Mesendoderm (in vitro differentiated cells): Measurements from ENCODE around the gene ASPA. TPM values are rescaled to one million over a fixed set of nuclear protein-coding genes. Genes with fewer than 3 reads are reported as not detected.
"Not testable (repeated sequence)": the region's sequence is repeated elsewhere in the genome, so short reads cannot be mapped to it uniquely, and the experiment has no call there.

Source experiments
- DNase-seq: peaks from one replicate; pipeline ENCODE4 v3.0.0; 2013
- H2AK5ac ChIP-seq: 2 replicates; pipeline ENCODE4 v1.6.1; 2013; ENCODE audit warnings: low read length, inconsistent platforms
- H2BK120ac ChIP-seq: 2 replicates; pipeline ENCODE4 v1.6.1; 2013; ENCODE audit warnings: low read depth, mild to moderate bottlenecking, low read length, moderate library complexity, mixed read lengths
- H2BK15ac ChIP-seq: replicated peaks from 2 replicates; pipeline ENCODE4 v1.6.1; 2013; ENCODE audit warnings: low read depth, mild to moderate bottlenecking, moderate library complexity
- H2BK5ac ChIP-seq: 2 replicates; pipeline ENCODE4 v1.6.1; 2013; ENCODE audit warnings: low read length, inconsistent platforms
- H3K18ac ChIP-seq: 2 replicates; pipeline ENCODE4 v1.6.1; 2013; ENCODE audit warnings: mild to moderate bottlenecking, low read length, mixed read lengths
- H3K23ac ChIP-seq: one replicate; pipeline ENCODE4 v1.6.1; 2013; ENCODE audit warnings: low read length
- H3K27ac ChIP-seq: 2 replicates; pipeline ENCODE4 v1.5.1; 2013; ENCODE audit warnings: low read depth, mild to moderate bottlenecking, inconsistent platforms, low read length, moderate library complexity
- H3K27me3 ChIP-seq: 2 replicates; pipeline ENCODE4 v1.6.1; 2013; ENCODE audit warnings: low read length, control low read depth, mild to moderate bottlenecking, inconsistent platforms; ENCODE audit not compliant: insufficient read depth, poor library complexity
- H3K36me3 ChIP-seq: 2 replicates; pipeline ENCODE4 v1.6.1; 2013; ENCODE audit warnings: low read length, inconsistent platforms; ENCODE audit not compliant: control insufficient read depth, insufficient read depth
- H3K4ac ChIP-seq: one replicate; pipeline ENCODE4 v1.6.1; 2013; ENCODE audit warnings: low read depth, mild to moderate bottlenecking, low read length, moderate library complexity
- H3K4me1 ChIP-seq: 2 replicates; pipeline ENCODE4 v1.6.1; 2013; ENCODE audit warnings: low read depth, low read length, inconsistent platforms; ENCODE audit not compliant: control insufficient read depth
- H3K4me2 ChIP-seq: 2 replicates; pipeline ENCODE4 v1.6.1; 2013; ENCODE audit warnings: low read length
- H3K4me3 ChIP-seq: 2 replicates; pipeline ENCODE4 v1.5.1; 2013; ENCODE audit warnings: mild to moderate bottlenecking, low read length
- H3K56ac ChIP-seq: one replicate; pipeline ENCODE4 v1.6.1; 2013; ENCODE audit warnings: low read length
- H3K79me1 ChIP-seq: 2 replicates; pipeline ENCODE4 v1.6.1; 2013; ENCODE audit warnings: low read length, inconsistent platforms
- H3K79me2 ChIP-seq: 2 replicates; pipeline ENCODE4 v1.6.1; 2013; ENCODE audit warnings: mild to moderate bottlenecking, low read length; ENCODE audit not compliant: control insufficient read depth, insufficient read depth
- H3K9ac ChIP-seq: 2 replicates; pipeline ENCODE4 v1.6.1; 2013; ENCODE audit warnings: low read length, inconsistent platforms
- H4K5ac ChIP-seq: one replicate; pipeline ENCODE4 v1.6.1; 2013; ENCODE audit warnings: low read length
- H4K8ac ChIP-seq: one replicate; pipeline ENCODE4 v1.6.1; 2013; ENCODE audit warnings: low read depth, mild to moderate bottlenecking, control low read depth, low read length, moderate library complexity
- WGBS: extraction: QIAGEN DNeasy Blood & Tissue Kit; methylation state at CpG from one replicate; pipeline ENCODE4 v1.1.7; 2013; ENCODE audit warnings: low lambda C conversion rate, missing lambda C conversion rate; ENCODE audit not compliant: insufficient coverage; ENCODE audit errors: extremely low coverage; 5-methylcytosine and 5-hydroxymethylcytosine counted together
- polyA plus RNA-seq, 2 experiments: library from polyadenylated mRNA; stranded (reverse); fragments of 200-250 nt; gene quantifications; one replicate each; pipeline ENCODE4 v1.2.3, GENCODE V29; 2013

ASPA gene
- not detected for polyA plus RNA-seq (2013, experiment 1 of 2)
- not detected for polyA plus RNA-seq (2013, experiment 2 of 2)

GRCh38 chr17:3475812-3476610 lies at the start of gene ASPA:
Gene ASPA (plus strand): TSS chr17:3475997. CDS start chr17:3476160, 163 bp downstream.
- H2AK5ac ChIP-seq: no peak within 1 kb of the TSS
- no peak within 1 kb of the TSS for H3K27ac ChIP-seq
- no peak within 1 kb of the TSS for H2BK5ac ChIP-seq
- no peaks in the 10 kb centered on the region for H3K79me1 ChIP-seq
- no CpG with 5 or more reads among the region's 7 CpGs for WGBS
- no peak within 1 kb of the TSS for H2BK120ac ChIP-seq
- H3K36me3 ChIP-seq: no peaks in the 10 kb centered on the region
- H3K4me3 ChIP-seq: no peak within 1 kb of the TSS
- no peak within 1 kb of the TSS for H3K4me2 ChIP-seq
- DNase-seq: no peak
- no peaks in the 10 kb centered on the region for H3K27me3 ChIP-seq
- no peak within 1 kb of the TSS for H3K9ac ChIP-seq
- no peak within 1 kb of the TSS for H3K56ac ChIP-seq
- no peak within 1 kb of the TSS for H3K23ac ChIP-seq
- no peak within 1 kb of the TSS for H3K4ac ChIP-seq
- H3K18ac ChIP-seq: no peak within 1 kb of the TSS
- no peak within 1 kb of the TSS for H4K5ac ChIP-seq
- no peaks in the 10 kb centered on the region for H3K4me1 ChIP-seq
- H4K8ac ChIP-seq: no peak within 1 kb of the TSS
- no peak within 1 kb of the TSS for H2BK15ac ChIP-seq
- no peaks in the 10 kb centered on the region for H3K79me2 ChIP-seq

GRCh38 chr17:3433215-3433614 lies 42.6 kb upstream of the ASPA start:
- DNase-seq: peak; percentile 29
- no CpG with 5 or more reads among the region's 7 CpGs for WGBS
- not testable (repeated sequence) for H3K4me2 ChIP-seq

GRCh38 chr17:3433741-3434140 lies 42.1 kb upstream of the ASPA start, which contains the start of gene OR1E2:
Gene OR1E2 (minus strand): TSS chr17:3433841. CDS start chr17:3433841, 0 bp downstream.
- 100% methylated on average over 1 of the region's 3 CpGs for WGBS
- Histone ChIP-seq H3K18ac (no peak within 1 kb of the TSS), H4K8ac (no peak within 1 kb of the TSS), H3K4me3 (no peak within 1 kb of the TSS), H3K4me1 (no peaks in the 10 kb centered on the region), H3K79me1 (no peaks in the 10 kb centered on the region), H3K4me2 (no peak within 1 kb of the TSS), H2BK120ac (no peak within 1 kb of the TSS), H3K79me2 (no peaks in the 10 kb centered on the region), H3K9ac (no peak within 1 kb of the TSS), H3K27ac (no peak within 1 kb of the TSS), H3K23ac (no peak within 1 kb of the TSS), H2AK5ac (no peak within 1 kb of the TSS), H2BK15ac (no peak within 1 kb of the TSS), H2BK5ac (no peak within 1 kb of the TSS), H4K5ac (no peak within 1 kb of the TSS), H3K27me3 (no peaks in the 10 kb centered on the region), H3K36me3 (no peaks in the 10 kb centered on the region), H3K56ac (no peak within 1 kb of the TSS), H3K4ac (no peak within 1 kb of the TSS)
- no peak for DNase-seq

More at GRCh38 chr17:3433215-3433614, 42.6 kb upstream of the ASPA start:
- not testable (repeated sequence) for H4K5ac ChIP-seq, H3K36me3 ChIP-seq, H3K4me1 ChIP-seq, H3K4me3 ChIP-seq, H3K18ac ChIP-seq, H2AK5ac ChIP-seq, H3K23ac ChIP-seq, H3K79me2 ChIP-seq, H2BK15ac ChIP-seq, H3K4ac ChIP-seq, H4K8ac ChIP-seq, H2BK5ac ChIP-seq, H3K27ac ChIP-seq, H3K27me3 ChIP-seq, H3K56ac ChIP-seq, H3K79me1 ChIP-seq, H3K9ac ChIP-seq, H2BK120ac ChIP-seq

- H2BK120ac ChIP-seq: no peak overlapping the region
- no peaks in the 10 kb centered on the region for H3K79me2 ChIP-seq
- H4K5ac ChIP-seq: no peak overlapping the region
- WGBS: no CpG with 5 or more reads among the region's 1 CpG
- no peaks in the 10 kb centered on the region for H3K36me3 ChIP-seq
- H3K4me1 ChIP-seq: no peaks in the 10 kb centered on the region
- H3K27me3 ChIP-seq: no peaks in the 10 kb centered on the region
- no peak overlapping the region for H2BK15ac ChIP-seq
- no peak overlapping the region for H3K27ac ChIP-seq
- H3K4ac ChIP-seq: no peak overlapping the region
- DNase-seq: no peak
- no peak overlapping the region for H4K8ac ChIP-seq
- H2BK5ac ChIP-seq: no peak overlapping the region
- H3K9ac ChIP-seq: no peak overlapping the region
- H3K23ac ChIP-seq: no peak overlapping the region
- H3K79me1 ChIP-seq: no peaks in the 10 kb centered on the region
- H2AK5ac ChIP-seq: no peak overlapping the region
- H3K18ac ChIP-seq: no peak overlapping the region
- no peak overlapping the region for H3K56ac ChIP-seq
- H3K4me2 ChIP-seq: no peak overlapping the region
- H3K4me3 ChIP-seq: no peak overlapping the region
These were observed 37.4 kb upstream of the ASPA start for GRCh38 chr17:3438368-3438767.

GRCh38 chr17:3440451-3440850 lies 35.3 kb upstream of the ASPA start:
- Histone ChIP-seq H3K9ac (no peak overlapping the region), H3K4me3 (no peak overlapping the region), H3K56ac (no peak overlapping the region), H3K18ac (no peak overlapping the region), H4K5ac (no peak overlapping the region), H2BK5ac (no peak overlapping the region), H2BK120ac (no peak overlapping the region), H3K79me2 (no peaks in the 10 kb centered on the region), H3K36me3 (no peaks in the 10 kb centered on the region), H4K8ac (no peak overlapping the region), H2AK5ac (no peak overlapping the region), H3K79me1 (no peaks in the 10 kb centered on the region), H3K27me3 (no peaks in the 10 kb centered on the region), H3K4me2 (no peak overlapping the region), H3K23ac (no peak overlapping the region), H3K4ac (no peak overlapping the region), H3K27ac (no peak overlapping the region), H3K4me1 (no peaks in the 10 kb centered on the region), H2BK15ac (no peak overlapping the region)
- DNase-seq: no peak
- WGBS: no CpG with 5 or more reads among the region's 2 CpGs
